Gastrocnemius medialis (tissue), 4 donors: ENCODE data around the gene BMPR1B.

ENCODE experiments used
- POLR2A ChIP-seq, 2 donors: fragments of 450-650 bp; IDR thresholded peaks; one replicate each; pipeline ENCODE4 v1.6.1; 2017; ENCODE audit warnings: antibody characterized with exemption in 2 of 2, mild to moderate bottlenecking in 2 of 2, moderate library complexity in 2 of 2
- TF ChIP-seq, protein P1 (sequence below), 5 experiments: fragments of 450-650 bp in 3 of 5; fragments of 200-600 bp in 2 of 5; sonication (generic) in 2 of 5; IDR thresholded peaks in 4 of 5; conservative IDR thresholded peaks in 1 of 5; 1 replicate in 4 of 5; 2 replicates in 1 of 5; pipeline ENCODE4 v1.5.1; 2016 to 2019; ENCODE audit warnings: antibody characterized with exemption in 5 of 5, mild to moderate bottlenecking in 3 of 5, moderate library complexity in 3 of 5

DNA sequence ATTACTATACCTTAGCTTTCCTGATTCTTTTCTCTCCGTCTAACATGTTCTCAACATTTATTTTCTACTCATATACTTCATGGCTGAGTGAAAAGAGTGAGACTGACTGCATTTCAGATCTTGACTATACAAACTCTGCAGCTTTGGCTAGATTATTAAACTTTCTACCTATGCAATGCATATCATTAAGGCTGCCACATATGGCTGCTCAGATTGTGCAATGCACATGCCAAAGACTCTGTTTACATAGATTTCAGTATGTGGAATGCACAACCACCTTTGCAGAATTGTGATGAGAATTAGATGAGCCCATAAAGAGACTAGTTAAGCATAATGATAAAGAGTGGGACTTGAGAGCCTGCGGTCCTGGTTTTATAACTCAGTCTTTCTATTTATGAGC is 196.5 kb downstream of the BMPR1B start:
- TF ChIP-seq, protein P1, sequence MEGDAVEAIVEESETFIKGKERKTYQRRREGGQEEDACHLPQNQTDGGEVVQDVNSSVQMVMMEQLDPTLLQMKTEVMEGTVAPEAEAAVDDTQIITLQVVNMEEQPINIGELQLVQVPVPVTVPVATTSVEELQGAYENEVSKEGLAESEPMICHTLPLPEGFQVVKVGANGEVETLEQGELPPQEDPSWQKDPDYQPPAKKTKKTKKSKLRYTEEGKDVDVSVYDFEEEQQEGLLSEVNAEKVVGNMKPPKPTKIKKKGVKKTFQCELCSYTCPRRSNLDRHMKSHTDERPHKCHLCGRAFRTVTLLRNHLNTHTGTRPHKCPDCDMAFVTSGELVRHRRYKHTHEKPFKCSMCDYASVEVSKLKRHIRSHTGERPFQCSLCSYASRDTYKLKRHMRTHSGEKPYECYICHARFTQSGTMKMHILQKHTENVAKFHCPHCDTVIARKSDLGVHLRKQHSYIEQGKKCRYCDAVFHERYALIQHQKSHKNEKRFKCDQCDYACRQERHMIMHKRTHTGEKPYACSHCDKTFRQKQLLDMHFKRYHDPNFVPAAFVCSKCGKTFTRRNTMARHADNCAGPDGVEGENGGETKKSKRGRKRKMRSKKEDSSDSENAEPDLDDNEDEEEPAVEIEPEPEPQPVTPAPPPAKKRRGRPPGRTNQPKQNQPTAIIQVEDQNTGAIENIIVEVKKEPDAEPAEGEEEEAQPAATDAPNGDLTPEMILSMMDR (IDR thresholded peaks at IDR 0.05 in 4 of 5, conservative IDR thresholded peaks at IDR 0.05 in 1 of 5), result no peak
- TF ChIP-seq POLR2A (IDR thresholded peaks at IDR 0.05), result no peak
